NK-92 treated with Interleukin-12 subunit alpha and Interleukin-12 subunit beta, amount 100 ng/mL, for 24 hours (cell line): ENCODE measurements around the gene SLC19A1.

Experiments
- DNase-seq: peaks from one replicate; lab custom pipeline; 2025; lab: John Stamatoyannopoulos, UW

SLC19A1 gene

DNA sequence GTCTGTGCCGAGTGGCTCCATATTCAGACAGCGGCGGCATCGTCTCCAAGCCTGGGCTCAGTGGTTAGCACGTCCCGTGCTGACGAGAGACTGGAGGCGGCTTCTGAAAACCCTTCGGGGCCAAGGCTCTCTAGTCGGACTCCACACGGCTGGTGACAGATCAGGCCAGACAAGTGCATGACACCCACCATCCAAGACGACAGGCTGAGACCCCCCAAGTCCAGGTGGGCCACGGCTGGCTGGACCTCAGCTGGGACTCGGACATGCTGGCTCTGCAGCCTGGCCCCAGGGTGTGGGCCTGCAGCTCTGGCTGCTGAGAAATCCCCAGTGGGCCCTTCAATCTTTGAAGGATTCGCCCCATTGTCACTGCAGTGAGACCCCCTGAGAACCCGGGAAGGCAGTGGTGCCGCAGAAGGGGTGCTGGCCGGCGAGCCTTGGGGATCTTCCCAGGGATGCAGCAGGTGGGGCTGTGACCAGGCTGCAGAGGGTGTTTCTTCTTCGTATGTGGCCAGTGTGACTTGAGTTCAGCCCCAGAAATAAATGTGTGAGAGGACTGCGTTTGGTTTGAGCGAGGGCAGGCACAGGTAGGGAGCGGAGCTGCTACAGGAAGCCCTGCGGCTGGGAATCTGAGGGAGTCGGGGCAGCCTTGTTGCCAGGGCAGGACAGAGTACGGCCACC lies 15.9 kb upstream of the SLC19A1 start:
- no peak for DNase-seq

DNA sequence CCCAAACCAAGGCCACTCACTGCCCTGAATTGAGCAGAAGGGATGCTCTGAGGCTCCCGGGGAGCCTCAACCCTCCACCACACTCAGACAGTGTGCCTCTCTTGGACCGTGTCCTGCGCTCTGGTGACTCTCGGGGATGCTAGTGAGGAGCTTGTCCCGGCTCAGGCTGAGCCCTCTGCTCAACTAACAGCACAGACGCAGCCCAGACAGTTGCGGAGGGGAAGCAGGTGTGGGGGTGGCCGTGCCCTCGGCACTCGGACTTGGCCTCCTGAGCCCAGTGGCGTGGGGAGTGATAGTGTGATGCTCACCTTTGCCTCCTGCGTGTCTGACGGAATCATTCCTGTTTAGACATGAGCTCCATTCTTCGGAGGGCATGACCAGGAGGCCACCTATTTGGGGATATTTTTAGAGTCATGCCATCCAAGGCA lies 15.4 kb upstream of the SLC19A1 start:
- no peak for DNase-seq

DNA sequence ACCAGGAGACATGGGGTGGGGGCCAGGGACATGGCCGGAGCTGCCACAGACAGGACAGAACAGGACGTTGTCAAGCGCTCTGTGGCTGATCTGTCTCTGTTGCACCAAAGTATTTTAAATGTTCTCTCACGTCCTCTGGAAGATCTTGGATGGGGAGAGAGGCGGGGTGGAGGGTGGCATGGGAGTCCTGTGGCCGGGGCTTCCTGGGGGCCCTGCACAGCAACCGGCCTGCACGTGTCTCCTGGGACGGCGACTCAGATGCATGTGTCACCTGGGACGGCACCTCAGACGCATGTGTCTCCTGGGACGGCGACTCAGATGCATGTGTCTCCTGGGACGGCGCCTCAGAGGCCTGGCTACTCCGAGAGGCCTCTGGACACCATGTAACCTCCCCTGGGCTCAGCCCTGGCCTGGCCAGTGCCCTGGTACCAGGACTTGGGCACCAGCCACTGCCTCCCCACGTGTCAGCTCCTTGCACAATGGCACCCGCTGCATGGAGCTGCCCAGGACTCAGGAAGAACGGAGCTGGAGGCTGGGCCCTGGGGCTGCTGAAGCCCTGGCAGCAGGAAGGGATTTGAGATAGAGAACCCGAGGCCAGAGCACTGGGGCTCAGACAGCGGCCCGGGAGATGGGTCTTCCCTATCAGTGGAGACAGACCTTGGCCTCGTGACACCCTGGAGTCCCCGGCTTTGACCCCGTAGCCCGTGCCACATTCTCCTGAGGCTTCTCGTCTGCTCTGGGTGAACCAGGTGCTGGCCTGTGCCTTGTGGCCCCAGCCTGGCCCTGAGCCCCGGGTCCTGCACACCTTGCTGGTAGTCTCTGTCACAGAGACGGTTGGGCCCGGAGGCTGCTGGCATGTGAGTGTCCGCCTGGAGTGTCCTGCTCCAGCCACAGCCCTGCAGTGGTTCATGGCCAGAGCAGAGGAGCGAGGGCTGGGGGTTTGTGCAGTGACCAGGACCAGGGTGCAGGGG lies 14.7 kb upstream of the SLC19A1 start:
- DNase-seq = no peak

DNA sequence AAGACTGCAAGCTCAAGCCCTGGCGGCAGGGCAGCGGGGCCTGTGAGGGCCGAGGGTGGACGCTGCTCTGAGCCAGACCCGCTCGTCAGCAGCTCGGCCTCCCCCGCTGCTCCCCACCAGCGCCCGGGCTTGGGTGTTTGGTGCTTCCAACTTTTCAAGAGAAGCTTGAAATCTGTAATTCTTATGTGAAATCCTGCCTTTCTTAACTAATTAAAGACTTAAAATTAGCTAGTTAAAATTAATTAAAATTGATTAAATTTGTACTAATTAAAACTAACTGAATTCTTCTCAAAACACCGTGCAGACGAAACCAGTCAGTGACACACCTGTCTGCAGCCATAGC lies 14.0 kb upstream of the SLC19A1 start:
- DNase-seq = no peak

DNA sequence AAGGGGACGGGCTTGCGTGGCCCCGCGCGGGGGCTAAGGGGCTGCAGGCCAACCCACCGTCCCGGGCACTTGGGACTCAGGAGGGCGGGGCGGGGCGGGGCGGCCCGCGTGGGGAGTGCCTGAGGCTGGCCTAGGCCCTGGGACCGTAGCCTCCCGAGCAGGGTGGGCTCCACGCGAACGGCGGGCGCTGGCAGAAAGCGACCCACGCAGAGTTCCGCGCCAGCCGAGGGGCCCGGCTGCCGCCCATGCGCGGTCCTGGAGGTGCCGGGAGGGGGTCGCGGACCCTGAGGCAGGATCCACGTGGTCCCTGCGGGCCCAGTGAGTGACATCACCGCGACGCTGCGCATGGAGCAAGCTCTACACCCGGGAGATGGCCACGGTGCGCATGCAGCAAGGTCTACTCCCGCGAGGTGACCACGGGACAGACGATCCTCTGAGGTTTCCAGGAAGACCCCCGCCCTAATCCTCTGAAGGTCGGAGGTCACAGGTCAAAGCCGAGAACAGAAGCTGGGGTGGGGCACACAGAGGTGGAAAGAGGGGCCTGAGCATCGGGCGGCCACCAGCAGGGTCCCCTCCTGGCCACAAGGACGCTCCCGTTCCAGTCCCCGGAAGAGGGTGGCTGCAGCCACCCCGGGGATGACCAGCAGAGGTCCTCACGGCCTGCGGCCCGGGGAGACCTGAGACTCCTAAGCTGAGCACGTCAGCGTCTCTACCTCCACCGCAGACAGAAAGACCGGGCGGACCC lies 13.5 kb upstream of the SLC19A1 start:
- no peak for DNase-seq

DNA sequence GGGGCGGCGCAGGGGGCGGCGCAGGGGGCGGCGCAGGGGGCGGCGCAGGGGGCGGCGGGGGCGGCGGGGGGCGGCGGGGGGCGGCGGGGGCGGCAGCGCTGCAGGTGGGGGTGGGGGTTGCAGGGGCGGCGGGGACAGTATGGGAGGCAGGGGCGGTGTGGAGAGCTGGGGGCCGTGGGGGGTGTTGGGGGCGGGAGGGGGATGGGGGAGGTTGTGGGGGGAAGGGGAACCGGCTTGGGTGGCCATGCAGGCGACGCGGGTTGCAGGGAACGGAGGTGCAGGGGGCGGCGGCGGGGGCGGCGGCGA lies 13.0 kb upstream of the SLC19A1 start:
- no peak for DNase-seq

DNA sequence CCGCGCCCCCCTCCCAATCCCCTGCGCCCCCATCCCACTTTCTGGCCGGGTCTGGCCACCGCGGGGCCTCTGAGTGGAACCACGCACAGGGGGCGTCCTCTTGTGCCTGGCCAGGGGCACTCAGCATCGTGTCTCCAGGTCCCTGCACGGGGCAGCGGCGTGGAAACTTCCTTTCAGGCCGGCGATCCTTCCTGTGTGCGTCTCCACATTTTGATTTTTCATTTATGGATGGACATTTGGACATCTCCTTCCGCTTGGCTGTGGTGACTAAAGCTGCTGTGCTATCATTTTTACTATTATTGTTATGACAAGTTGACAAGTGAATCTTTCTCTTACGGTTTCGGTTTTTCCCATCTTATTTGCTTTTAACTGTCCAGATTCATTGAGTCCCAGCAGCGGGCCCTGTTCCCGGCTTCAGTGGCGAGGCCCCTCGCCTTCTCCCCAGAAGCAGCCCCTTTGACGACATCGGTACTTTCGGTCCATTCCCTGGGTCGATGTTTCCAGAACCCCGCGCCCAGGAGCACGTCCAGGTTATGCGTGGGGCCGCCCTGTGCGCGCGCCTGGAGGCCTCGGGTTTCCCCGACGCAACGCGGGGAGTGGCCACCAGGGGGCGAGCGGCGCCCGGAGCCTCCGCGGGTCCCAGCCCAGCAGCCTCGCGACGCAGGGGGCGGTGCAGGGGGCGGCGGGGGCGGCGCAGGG lies 12.4 kb upstream of the SLC19A1 start:
- DNase-seq = peak; percentile 54

DNA sequence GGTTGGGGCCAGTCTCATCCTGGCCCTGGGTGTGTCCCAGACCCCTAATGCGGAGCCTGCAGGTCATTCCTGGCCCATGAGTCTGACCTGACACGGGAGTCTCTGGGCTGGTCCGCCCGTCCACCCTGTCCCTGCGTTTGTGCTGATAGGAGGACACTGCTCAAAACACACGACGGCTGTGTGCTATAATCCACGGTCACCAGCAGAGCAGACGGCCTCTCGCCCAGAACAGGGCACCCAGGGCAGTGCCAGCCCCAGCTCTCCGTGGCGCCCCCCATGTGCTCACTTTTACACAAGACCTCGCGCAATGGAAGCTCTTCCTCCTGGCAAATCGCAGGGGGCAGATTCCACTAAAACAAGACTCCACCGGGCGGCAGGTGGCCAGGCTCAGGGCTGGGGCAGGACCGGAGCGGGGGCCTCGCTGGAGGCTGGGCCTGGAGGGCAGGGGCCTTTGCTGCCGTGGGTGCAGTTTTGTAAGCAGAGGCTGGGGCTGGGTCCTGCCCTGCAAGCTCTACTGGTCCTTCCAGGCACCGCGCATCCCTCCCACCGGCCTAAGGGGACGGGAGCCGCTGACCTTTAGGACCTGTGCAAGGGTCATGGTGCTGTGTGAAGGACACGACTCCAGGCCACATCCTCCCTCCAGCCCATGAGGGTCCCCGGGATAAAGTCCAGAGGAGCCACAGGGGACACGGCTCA lies 10.6 kb upstream of the SLC19A1 start:
- DNase-seq = no peak

DNA sequence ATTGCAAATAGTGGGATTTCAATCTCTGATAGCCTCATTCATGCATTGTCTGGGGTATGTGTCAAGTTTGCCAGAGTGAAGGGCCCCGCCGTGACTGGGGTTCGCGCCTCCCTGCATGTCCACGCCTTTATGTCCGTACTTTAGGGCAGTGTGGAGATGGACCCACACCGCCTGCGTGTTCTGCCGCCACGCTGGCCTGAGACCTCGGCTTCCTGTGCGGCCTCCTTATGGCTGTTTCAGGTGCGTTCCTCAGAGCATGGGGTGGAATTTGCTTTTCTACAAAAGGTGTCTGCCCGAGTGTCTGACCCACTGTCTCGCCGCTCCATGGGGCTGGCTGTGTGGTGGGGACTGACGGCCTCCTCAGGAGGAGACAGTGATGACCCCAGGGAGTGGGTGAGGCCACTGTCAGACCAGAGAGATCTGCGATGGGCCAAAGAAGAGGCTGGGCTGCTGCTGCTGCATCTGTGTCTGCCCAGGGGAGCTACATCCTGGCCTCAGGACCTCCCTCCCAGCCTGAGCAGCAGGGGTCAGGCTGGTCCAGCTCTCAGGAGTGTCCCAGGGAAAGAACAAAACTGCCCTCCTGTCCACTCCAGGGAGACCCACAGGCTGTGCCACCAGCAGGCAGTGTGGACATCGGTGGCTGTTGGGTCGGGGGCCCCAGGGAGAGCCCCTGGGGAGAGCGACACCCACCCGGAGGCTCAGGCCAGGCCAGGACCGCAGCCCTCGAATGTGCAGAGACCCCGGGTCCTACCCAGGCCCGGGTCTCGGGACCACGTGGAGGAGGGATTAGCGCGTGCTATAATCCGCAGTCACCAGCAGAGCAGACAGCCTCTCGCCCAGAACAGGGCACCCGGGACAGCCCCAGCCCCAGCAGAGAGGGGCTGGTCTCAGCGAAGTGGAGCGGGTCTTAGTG lies 9.8 kb upstream of the SLC19A1 start:
- DNase-seq = no peak

DNA sequence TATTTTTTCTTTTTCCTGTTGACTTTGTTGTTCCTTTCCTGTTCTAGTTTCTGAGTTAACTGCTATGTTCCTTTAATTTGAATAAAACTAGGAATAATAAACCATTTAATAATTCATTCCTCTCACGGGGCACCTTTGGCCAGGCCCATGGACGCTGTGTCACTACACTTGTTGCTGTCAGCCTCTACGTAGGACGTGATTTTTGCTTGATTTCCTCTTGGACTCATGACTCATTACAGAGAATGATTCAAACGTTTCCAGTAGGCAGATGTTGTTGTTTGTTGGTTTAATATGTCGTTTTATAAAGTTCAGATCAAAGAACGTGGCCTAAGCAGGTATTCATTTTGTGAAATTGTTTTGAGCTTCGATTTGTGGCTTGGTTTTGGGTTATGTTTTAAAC lies 9.1 kb upstream of the SLC19A1 start:
- DNase-seq = no peak

DNA sequence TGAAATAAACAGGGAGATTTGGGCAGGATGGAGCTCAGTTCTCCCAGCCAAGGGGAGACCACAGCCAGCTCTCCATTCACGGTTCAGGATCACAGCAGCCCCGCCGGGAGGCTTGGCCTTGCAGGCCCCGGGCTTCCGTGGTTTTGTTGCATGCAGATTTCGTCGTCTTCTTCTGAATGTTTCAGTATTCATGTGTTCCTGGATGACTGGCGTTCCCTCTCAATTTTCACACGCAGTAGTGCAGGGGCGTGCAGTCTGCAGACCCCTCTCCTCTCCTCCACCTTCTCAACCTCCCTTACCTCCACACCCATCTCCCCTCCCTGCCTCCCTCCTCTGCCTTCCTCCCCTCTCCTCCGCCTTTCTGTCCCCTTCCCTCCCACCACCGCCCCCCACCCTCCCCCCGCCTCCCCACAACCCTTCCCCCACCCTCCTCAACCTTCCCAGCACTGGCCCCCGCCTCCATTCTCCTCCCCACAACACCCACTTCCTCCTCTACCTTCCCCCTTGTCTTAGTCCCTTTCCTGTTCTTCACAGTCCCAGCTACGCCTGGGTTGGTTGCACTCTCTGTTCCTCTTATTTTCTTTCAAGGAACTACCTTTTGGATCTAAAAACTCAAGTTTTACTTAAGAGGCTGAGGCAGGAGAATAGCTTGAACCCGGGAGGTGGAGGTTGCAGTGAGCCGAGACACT lies 8.4 kb upstream of the SLC19A1 start:
- DNase-seq = no peak

DNA sequence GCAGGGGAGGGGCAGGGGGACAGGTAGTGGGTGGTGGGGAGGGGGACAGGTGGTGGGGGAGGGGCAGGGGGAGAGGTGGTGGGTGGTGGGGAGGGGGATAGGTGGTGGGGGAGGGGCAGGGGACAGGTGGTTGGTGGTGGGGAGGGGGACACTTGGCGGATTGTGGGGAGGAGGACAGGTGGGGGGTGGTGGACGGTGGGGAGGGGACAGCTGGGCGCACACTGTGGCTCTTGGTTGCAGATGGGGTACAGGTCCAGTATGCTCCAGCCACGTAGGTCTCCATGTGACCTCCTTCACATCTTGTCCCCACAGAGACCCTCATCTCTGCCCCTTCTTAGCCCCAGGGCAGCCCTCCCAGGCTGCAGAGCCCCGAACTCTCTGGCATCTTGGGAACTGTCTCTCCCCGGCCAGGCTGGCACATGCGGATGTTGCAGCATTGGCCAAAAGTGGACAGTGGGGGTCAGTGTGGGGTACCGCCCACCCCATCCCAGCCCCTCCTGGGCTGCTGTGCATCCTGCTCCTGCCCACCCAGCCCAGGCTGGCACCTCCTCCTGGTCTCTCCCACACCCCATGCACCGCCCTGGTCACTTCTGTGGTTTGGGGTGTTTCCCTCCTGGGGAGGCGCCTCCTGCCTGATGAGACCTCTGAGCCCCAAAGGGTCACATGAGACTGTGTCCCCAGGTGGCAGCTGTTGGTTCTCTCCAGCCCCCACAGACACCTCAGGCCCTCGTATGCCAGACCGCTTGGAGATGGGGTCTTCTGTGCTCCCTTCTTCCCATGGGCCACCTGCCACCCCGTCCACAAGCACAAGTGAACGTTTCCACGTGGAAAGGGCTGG lies 7.6 kb upstream of the SLC19A1 start:
- DNase-seq = no peak

DNA sequence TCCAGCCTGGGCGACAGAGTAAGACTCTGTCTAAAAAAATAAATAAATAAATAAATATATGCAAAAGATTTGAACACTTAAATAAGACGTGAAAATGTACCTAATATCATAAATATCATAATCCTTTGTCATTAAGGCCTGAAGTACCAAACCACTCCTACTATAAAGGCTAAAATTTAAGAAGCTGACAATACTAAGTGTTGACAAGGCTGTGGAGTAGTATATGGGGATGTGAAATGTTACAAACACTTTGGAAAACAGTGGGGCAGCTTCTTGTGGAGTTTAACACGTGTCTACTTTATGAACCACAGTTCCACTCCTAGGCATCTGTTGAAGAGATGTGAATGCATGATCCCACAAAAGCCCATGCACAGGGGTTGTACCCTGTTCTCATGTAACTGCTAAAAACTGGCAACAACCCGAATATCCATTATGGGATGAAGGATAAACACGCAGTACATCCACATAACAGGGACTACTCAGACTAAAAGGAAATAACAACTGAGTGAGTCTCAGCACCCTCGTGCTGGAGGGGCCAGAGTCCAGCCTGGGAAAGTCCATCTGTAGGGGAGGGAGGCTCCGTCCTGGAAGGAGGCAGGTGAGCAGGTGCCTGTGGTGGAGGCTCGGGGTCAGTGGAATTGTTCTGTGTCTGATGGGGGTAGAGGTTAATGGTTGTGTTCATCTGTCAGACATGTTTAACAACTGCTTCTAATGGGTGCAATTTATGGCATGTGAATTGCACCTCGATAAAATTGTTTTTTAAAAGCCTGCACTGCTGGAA lies 6.7 kb upstream of the SLC19A1 start:
- DNase-seq = no peak

DNA sequence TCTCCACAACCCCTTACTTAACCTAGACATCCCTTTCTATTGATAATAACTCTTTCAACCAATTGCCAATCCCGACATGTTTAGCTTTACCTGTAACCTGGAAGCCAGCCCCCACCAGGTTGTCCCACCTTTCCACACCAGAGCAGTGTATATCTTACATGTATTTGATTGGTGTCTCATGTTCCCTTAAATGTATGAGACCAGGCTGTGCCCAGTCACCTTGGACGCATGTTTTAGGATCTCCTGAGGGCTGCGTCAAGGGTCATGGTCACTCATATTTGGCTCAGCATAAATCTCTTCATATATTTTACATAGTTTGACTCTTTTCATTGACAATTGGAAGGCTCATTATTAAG lies 5.3 kb upstream of the SLC19A1 start:
- no peak for DNase-seq

DNA sequence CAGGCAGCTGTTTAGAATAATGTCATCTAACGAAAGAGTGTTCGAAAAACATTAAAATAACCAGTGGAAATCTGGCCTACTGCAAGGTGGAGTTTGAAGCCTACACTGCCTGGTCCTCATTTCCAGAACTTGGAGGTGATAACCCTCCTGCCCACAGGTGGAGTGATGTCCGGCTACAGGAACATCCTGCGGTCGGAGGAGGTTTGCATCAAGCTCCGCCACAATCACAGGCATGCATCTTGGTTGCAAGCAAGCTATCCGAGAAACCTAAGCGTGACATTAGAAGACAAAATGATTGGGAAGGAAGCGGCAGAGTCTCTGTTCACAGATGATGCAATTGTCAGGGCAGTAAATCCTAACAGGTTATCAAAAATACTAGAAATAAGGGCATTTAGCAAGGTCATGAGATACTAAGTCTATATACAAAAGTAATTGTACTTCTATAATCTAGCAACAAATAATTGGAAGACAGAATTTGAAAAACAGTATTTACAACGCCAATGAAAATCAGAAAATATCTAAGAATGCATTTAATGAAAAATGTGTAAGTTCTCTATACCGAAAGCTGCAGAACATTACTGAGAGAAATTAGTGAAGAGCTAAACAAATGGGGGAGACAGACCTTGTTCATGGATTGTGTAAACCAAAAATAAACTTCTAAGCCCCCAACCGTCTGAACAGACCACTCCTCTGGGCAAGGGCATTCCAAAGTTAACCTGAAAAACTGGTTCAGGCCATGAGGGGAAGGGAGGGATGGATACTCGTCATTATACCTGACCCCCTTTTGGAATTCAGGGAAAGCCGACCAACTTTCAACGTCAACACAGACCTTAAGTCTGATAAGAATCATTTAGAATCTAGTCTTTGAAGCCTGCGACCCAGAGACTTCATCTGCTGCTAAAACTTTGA lies 4.7 kb upstream of the SLC19A1 start:
- no peak for DNase-seq

DNA sequence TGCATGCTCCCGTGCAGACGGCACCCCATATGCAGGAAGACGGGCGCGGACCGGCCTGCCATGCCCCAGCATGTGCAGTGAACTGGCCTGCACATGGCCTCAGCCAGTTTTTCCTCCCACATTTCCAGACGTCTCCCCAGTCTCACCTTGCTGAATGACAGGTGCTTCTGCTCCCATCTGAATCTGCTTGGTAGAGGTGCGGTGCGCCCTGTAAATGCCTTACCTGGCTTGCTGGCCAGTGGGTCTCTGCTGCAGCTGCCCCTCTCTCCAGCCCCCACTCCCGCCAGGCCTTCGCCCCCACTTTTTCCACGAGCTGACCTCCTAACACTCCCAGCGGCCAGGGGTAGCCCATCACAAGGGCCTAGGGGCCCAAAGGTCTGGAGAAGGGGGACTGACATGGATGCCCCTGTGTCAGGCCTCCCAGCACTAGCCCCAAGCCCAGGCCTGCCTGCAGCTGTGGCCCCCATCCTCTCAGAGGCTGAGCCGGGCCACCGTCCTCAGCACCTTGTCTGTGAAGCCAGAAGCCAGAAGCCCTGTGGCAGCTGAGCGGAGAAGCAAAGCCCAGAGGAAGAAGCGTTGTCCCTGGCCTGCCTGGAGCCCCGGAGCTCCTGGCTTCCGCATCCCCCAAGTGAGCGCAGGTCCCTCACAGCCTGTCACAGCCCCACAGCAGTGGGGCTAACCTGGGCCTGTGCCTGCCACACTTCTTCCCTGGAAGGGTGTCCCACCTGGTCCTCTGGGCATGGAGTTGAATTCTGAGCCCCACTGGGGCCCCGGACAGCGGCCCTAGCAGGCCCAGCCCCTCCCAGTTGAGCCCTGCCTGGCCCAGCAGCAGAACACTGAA lies 3.7 kb upstream of the SLC19A1 start:
- DNase-seq = no peak

DNA sequence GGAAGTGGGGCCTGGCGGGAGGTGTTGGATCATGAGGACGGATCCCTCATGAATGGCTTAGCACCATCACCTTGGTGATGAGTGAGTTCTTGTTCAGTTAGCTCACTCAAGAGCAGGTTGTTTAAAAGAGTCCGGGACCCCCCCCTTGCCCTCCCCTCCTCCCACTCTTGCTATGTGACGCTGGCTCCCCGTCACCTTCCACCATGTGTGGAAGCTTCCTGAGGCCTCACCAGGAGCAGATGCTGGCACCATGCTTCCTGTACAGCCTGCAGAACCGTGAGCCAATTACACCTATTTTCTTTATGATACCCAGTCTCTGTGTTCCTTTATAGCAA lies 3.0 kb upstream of the SLC19A1 start:
- DNase-seq = no peak
